AG04450 (cell line): ENCODE results near the gene OXCT1. TPM values are rescaled to one million over a fixed set of nuclear protein-coding genes. Genes with fewer than 3 reads are reported as not detected.

ENCODE experiments used
- CTCF ChIA-PET: fragments of 300-600, 350-600 bp; formaldehyde crosslinking; extraction: SDS; loops from one replicate; lab custom pipeline; 2022; ENCODE audit warnings: antibody characterized with exemption, inconsistent platforms; lab: Charles Lee
- POLR2A ChIA-PET: fragments of 350-600 bp; formaldehyde crosslinking; extraction: SDS; loops from one replicate; lab custom pipeline; 2021; ENCODE audit warnings: antibody characterized with exemption, inconsistent platforms; lab: Yijun Ruan, JAX
- DNase-seq: peaks from one replicate; pipeline ENCODE4 v3.0.0-alpha.2; 2011; ENCODE audit warnings: low read depth, low spot score
- H3K27ac ChIP-seq: one replicate; pipeline ENCODE4 v1.5.1; 2012; ENCODE audit warnings: low read depth, low read length, control low read depth
- H3K27me3 ChIP-seq: one replicate; pipeline ENCODE4 v1.6.0; 2012; ENCODE audit warnings: low read length; ENCODE audit not compliant: control insufficient read depth, insufficient read depth
- H3K4me3 ChIP-seq: 2 replicates; pipeline ENCODE4 v1.5.1; 2011; ENCODE audit warnings: mild to moderate bottlenecking, low read depth, low read length, control low read depth
- H3K9me3 ChIP-seq: 2 replicates; pipeline ENCODE4 v1.5.1; 2012; ENCODE audit warnings: low read length; ENCODE audit not compliant: control insufficient read depth, insufficient read depth
- polyA plus RNA-seq: library from polyadenylated mRNA; depleted of rRNA; stranded (reverse); fragments of >200 nt; gene quantifications from 2 replicates; pipeline ENCODE4 v1.2.3, GENCODE V29; 2011
- TF ChIP-seq, protein P1 (sequence below): IDR thresholded peaks from 2 replicates; pipeline ENCODE4 v1.5.1; 2011; ENCODE audit warnings: low read depth, low read length, control low read depth, inconsistent platforms

OXCT1 gene
- polyA plus RNA-seq, 1 experiment, result 31.7 TPM

DNA sequence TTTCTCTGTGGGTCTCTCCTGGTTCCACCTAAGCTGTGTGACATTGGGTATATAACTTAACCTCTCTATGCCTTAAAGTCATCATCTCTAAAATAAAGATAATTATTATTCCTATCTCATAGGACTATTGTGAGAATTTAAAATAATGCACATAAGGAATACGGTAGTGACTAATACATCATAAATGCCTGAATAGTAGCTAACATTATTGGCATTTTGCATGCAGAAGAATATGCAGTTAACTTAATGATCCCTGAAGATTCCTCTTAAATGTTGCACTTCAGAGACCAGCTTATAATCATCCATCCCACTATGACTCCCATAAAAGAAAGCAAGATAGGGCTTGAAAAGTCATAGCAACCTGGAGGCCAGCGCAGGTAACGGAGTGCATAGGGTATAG, 32.4 kb downstream of the OXCT1 start:
- POLR2A ChIA-PET, result interaction anchor here (0.6 kb wide), 1 partner anchor 86 kb away, joined by 3 read pairs; no protein-coding TSS in a partner anchor
- DNase-seq, result no peak
- Histone ChIP-seq H3K27me3 (no peaks in the 10 kb centered on the region), H3K4me3 (no peak overlapping the region), H3K9me3 (no peaks in the 10 kb centered on the region), H3K27ac (no peak overlapping the region)
- TF ChIP-seq, protein P1, sequence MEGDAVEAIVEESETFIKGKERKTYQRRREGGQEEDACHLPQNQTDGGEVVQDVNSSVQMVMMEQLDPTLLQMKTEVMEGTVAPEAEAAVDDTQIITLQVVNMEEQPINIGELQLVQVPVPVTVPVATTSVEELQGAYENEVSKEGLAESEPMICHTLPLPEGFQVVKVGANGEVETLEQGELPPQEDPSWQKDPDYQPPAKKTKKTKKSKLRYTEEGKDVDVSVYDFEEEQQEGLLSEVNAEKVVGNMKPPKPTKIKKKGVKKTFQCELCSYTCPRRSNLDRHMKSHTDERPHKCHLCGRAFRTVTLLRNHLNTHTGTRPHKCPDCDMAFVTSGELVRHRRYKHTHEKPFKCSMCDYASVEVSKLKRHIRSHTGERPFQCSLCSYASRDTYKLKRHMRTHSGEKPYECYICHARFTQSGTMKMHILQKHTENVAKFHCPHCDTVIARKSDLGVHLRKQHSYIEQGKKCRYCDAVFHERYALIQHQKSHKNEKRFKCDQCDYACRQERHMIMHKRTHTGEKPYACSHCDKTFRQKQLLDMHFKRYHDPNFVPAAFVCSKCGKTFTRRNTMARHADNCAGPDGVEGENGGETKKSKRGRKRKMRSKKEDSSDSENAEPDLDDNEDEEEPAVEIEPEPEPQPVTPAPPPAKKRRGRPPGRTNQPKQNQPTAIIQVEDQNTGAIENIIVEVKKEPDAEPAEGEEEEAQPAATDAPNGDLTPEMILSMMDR, result no peak
- CTCF ChIA-PET, result interaction anchor here (1.1 to 1.8 kb wide), 3 partner anchors 18 to 141 kb away, joined by 4 to 5 read pairs (median 4); no protein-coding TSS in a partner anchor

DNA sequence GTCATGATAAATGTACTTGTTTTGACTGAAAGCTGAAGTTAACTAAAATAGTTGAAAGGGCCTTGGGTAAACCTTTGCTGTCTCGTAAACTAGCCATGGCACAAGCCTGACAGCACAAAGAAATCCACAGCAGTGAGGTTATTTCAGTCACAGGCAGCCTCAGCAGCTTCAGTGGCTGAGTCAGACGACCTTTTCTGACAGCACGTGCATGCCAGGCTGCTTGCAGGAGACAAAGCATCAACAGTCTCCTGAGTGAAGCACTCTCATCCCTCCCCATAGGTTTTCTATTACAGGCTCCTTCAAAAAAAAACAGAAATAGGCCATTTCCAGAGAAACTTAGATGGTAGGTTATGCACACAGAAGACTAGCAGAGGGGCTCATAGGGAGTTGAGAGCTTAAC, 34.6 kb downstream of the OXCT1 start:
- H3K27ac ChIP-seq, result peak overlapping the region; percentile 49
- ChIA-PET CTCF (interaction anchor here (0.9 to 2.0 kb wide), 6 partner anchors 7 to 488 kb away, joined by 3 to 9 read pairs (median 4); no protein-coding TSS in a partner anchor), POLR2A (interaction anchor here (0.6 to 1.6 kb wide), 2 partner anchors 41 to 60 kb away, joined by 3 read pairs; no protein-coding TSS in a partner anchor)
- DNase-seq, result peak; percentile 72
- H3K27me3 ChIP-seq, result no peaks in the 10 kb centered on the region
- no peaks in the 10 kb centered on the region for H3K9me3 ChIP-seq
- TF ChIP-seq, protein P1, result no peak
- H3K4me3 ChIP-seq, result no peak overlapping the region

DNA sequence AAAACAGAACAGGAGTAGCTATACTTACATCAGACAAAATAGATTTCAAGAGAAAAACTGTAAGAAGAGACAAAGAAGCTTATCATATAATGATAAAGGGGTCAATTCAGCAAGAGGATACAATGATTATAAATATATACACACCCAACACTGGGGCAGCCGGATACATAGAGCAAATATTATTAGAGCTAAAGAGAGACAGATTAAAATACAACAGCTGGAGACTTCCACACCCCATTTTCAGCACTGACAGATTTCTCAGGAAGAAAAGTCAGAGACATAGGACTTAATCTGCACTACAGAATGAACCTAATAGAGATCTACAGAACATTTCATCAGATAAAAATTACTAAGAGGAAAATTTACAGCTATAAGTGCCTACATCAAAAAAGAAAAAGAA, 35.7 kb downstream of the OXCT1 start:
- H3K4me3 ChIP-seq, result no peak overlapping the region
- H3K27ac ChIP-seq, result no peak overlapping the region
- DNase-seq, result no peak
- ChIA-PET CTCF (interaction anchor here (0.6 to 2.0 kb wide), 5 partner anchors 8 to 926 kb away, joined by 3 to 10 read pairs (median 5); no protein-coding TSS in a partner anchor), POLR2A (interaction anchor here (1.6 kb wide), 1 partner anchor 59 kb away, joined by 3 read pairs; no protein-coding TSS in a partner anchor)
- TF ChIP-seq, protein P1, result no peak
- no peaks in the 10 kb centered on the region for H3K9me3 ChIP-seq
- H3K27me3 ChIP-seq, result no peaks in the 10 kb centered on the region

DNA sequence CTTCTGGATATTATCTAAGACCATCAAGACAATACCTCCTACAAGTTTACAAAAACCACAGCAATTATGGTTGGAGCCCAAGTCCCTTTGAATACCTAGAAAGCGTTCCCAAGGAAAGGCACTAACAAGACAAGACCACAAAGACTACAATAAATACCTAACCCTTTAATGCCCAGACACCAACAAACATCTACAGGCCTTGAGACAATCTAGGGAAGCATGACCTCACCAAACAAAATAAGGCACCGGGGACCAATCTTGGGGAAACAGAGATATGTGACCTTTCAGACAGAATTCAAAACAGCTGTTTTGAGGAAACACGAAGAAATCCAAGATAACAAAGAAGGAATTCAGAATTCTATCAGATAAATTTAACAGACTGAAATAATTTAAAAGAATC, 37.8 kb downstream of the OXCT1 start:
- H3K9me3 ChIP-seq, result no peaks in the 10 kb centered on the region
- H3K27me3 ChIP-seq, result no peaks in the 10 kb centered on the region
- H3K27ac ChIP-seq, result no peak overlapping the region
- TF ChIP-seq, protein P1, result no peak
- no peak for DNase-seq
- CTCF ChIA-PET, result no interaction called here
- H3K4me3 ChIP-seq, result no peak overlapping the region
- POLR2A ChIA-PET, result no interaction called here

DNA sequence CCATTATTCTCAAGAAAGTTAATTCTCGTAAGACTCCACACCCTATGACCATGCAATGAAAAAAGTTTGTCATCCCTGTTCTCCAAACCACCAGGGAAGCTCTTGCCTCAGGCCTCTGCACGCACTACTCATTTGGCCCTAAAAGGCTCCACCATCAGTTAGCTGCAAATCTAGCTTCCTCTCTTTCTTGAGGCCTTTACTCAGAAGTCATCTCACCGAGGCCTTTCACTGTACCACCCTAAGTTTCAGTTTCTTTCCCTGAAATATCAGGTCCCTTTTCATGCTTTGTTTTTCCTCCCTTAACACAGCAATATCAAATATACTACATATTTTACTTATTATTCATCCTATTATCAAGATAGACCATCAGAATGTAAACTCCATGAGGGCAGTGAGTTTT, 39.1 kb downstream of the OXCT1 start:
- ChIA-PET CTCF (no interaction called here), POLR2A (no interaction called here)
- Histone ChIP-seq H3K27me3 (no peaks in the 10 kb centered on the region), H3K4me3 (no peak overlapping the region), H3K9me3 (no peaks in the 10 kb centered on the region), H3K27ac (no peak overlapping the region)
- no peak for DNase-seq
- TF ChIP-seq, protein P1, result no peak
